NB4 (cell line): ENCODE results near the gene KATNBL1.
A peak's percentile ranks its signal among the peaks of the same experiment; 100 is the strongest.

ENCODE experiments used
- DNase-seq: peaks from one replicate; pipeline ENCODE4 v3.0.0; 2010; ENCODE audit warnings: low read depth
- H3K4me3 ChIP-seq: one replicate; pipeline ENCODE4 v1.5.1; 2011; ENCODE audit warnings: mild to moderate bottlenecking, low read depth, low read length, moderate library complexity
- CTCF ChIP-seq: IDR thresholded peaks from one replicate; pipeline ENCODE4 v1.5.1; 2012; ENCODE audit warnings: low read depth, low read length
- MYC ChIP-seq: IDR thresholded peaks from 2 replicates; pipeline ENCODE4 v1.6.1; 2011; ENCODE audit warnings: low read depth, low read length
- POLR2A ChIP-seq: IDR thresholded peaks from 2 replicates; pipeline ENCODE4 v1.6.1; 2011; ENCODE audit warnings: mild to moderate bottlenecking; ENCODE audit not compliant: insufficient read length; ENCODE audit errors: extremely low read depth
- TF ChIP-seq, protein P1 (sequence below): IDR thresholded peaks from 2 replicates; pipeline ENCODE4 v1.6.1; 2011; ENCODE audit warnings: low read depth, low read length

KATNBL1 gene

DNA sequence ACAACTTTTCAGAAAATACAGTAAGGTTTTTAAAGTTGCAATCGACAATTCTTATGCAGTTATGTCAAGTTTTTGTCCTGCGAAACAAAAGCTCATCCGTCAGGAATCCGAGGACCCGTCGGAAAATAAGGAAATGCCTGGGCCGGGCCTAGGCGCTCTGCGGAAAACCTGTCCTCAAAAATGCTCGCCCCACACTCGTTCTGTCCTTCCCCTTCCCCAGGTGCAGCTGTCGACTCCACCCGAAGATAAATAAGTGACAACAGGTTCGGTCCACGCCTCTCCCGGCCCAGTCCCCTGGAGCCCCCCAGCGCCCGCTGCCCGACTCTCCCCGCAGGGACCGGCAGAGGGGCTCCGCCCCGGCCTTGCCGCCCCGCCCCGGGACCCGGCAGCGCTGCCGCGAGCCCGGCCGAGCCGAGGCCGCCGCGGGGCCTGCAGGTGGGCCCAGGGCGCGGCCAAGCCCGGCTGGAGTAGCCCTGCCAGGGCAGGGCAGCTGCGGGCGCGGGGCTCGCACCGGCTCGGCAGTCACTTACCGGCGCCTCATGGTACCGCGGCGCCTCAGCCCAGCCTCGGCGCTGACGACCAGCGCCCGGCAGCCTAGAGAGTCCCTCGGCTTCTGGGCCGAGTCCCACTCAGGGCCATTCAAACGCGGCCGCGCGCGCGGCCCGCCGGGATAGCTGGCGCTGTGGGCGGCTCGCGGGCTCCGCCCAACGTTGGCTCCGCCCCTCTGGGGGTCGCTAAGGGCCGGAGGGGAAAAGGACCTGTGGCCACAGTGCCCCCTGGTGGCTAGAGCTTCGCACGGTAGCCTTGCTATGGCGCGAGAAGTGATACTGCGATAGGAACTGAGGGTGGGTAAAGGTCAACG is at the start of gene KATNBL1:
TSS of gene KATNBL1 (minus strand) at position 676 of the 862 bp plus-strand sequence. CDS start 46,420 bp downstream, outside the sequence.
- peak; percentile 92 for DNase-seq
- TF ChIP-seq CTCF (peak; percentile 85), MYC (no peak), POLR2A (peak; percentile 90)
- TF ChIP-seq, protein P1, sequence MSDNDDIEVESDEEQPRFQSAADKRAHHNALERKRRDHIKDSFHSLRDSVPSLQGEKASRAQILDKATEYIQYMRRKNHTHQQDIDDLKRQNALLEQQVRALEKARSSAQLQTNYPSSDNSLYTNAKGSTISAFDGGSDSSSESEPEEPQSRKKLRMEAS: no peak; the same call in 1 of the 2 replicates
- H3K4me3 ChIP-seq: peak within 1 kb of the TSS; percentile 89

DNA sequence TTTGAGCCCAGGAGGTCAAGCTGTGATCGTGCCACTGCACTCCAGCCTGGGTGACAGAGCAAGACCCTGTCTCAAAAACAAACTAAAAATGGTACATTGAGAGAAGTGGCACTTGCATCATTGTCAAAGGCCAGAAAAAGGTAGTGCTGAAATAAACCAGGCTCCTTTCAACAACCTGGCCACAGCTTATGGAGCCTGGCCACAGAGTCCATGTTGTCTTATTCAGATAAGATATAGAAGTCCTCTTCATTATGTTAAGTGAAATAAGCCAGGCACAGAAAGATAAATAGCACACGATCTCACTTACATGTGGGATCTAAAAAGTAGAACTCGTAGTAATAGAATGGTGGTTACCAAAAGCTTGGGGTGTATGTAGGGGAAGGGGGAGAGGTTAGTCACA is 49.7 kb upstream of the KATNBL1 start:
- H3K4me3 ChIP-seq: no peak overlapping the region
- TF ChIP-seq, protein P1: no peak
- TF ChIP-seq MYC: no peak
- TF ChIP-seq CTCF: no peak
- DNase-seq: no peak

DNA sequence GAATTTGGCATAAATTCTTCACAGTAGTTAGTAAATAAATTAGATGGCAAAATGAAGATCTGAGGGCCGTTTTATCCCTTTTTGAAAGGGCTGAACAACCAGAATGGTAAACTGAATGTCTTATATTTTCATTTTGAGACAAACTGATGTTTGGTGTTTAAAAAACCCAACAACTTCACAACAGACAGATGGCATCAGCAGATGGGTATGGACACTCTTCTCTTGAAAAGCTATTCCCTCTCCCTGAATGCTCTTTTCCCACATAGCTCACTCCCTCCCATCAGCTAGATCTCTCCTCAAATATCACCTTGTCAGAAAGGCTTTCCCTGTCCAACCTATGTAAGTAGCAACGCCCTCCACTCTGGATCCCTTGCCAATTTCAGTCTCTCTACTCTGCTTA is 48.3 kb upstream of the KATNBL1 start:
- DNase-seq: no peak
- TF ChIP-seq, protein P1: no peak
- TF ChIP-seq POLR2A (no peak), MYC (no peak), CTCF (no peak)
- no peak overlapping the region for H3K4me3 ChIP-seq

DNA sequence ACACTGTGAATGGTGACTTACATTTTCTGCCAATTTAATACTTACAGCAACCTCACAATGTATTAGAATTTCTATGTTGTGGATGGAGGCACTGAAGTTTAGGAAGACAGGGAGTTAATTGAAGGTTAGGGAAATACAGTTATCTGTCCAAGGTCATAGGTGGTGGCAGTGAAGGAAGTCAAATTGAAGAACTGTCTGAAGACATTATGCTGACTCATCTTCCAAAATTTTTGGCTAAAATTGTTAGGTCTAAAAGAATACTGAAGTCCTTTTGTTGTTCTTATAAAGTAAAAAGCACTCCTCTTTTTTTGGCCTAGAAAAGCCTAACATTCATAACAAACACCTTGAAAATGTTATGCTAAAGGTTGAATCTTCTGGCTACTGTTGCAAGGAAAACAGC is 42.6 kb upstream of the KATNBL1 start:
- peak; percentile 20 for DNase-seq
- TF ChIP-seq POLR2A (no peak), CTCF (no peak), MYC (no peak)
- TF ChIP-seq, protein P1: no peak

DNA sequence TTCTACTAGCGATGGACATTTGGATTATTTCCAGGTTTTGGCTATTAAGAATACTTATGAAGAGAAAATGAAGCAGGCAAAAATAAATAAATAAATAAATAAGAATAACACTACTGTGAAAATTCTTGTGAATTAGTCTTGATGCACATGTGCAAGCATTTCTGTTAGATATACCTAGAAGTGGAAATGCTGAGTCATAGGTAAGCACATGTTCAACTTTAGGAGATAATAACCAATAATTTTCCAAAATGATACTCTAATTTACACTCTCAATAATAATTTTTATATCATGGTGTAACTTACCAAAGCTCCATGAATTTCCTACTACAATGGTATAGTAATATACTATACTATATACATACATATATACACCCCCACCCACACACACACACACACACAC is 38.3 kb upstream of the KATNBL1 start:
- DNase-seq: no peak
- TF ChIP-seq, protein P1: 0 out of 2 replicates have a peak, but pooled peaks have one; percentile 16
- TF ChIP-seq MYC: no peak
- no peak overlapping the region for H3K4me3 ChIP-seq

More for the DNA sequence above, 42.6 kb upstream of the KATNBL1 start:
- no peak overlapping the region for H3K4me3 ChIP-seq

- no peak overlapping the region for H3K4me3 ChIP-seq
- no peak for TF ChIP-seq MYC
- TF ChIP-seq POLR2A: no peak
- no peak for TF ChIP-seq CTCF
- TF ChIP-seq, protein P1: no peak
- no peak for DNase-seq
Observed at GRCh38 chr15:34246276-34246976, 36.5 kb upstream of the KATNBL1 start.
